Fibroblast of lung (primary cell): Measurements from ENCODE around the gene ABL1.

Experiments used
- EZH2 ChIP-seq: IDR thresholded peaks from 2 replicates; pipeline ENCODE4 v1.5.1; 2012; ENCODE audit warnings: low read length, control low read depth, mild to moderate bottlenecking; ENCODE audit errors: missing control alignments
- TF ChIP-seq, protein P1 (sequence below), 2 donors: IDR thresholded peaks in 1 of 2; conservative IDR thresholded peaks in 1 of 2; 1 replicate in 1 of 2; 2 replicates in 1 of 2; pipeline ENCODE4 v1.5.1; 2011 to 2012; ENCODE audit warnings: low read length in 2 of 2, control low read depth in 1 of 2, inconsistent platforms in 1 of 2, low read depth in 1 of 2, mild to moderate bottlenecking in 1 of 2

DNA sequence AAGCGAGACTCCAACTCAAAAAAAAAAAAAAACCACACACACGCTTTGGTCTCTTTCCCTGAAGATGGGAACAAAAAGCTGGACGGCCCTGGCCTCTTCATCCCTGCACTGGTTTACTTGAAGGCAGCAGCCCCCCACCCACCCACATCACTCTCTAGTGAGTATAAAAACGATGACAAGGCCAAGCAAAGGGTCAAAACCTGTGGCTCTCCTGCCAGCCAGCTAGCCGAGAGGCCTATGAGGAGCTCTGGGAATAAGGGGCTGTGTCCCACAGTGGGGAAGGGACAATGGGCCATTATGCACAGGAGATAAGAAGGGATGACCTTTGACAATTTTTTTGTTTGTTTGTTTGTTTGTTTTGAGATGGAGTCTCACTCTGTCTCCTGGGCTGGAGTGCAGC is 48.4 kb downstream of the ABL1 start:
- TF ChIP-seq, protein P1, sequence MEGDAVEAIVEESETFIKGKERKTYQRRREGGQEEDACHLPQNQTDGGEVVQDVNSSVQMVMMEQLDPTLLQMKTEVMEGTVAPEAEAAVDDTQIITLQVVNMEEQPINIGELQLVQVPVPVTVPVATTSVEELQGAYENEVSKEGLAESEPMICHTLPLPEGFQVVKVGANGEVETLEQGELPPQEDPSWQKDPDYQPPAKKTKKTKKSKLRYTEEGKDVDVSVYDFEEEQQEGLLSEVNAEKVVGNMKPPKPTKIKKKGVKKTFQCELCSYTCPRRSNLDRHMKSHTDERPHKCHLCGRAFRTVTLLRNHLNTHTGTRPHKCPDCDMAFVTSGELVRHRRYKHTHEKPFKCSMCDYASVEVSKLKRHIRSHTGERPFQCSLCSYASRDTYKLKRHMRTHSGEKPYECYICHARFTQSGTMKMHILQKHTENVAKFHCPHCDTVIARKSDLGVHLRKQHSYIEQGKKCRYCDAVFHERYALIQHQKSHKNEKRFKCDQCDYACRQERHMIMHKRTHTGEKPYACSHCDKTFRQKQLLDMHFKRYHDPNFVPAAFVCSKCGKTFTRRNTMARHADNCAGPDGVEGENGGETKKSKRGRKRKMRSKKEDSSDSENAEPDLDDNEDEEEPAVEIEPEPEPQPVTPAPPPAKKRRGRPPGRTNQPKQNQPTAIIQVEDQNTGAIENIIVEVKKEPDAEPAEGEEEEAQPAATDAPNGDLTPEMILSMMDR (conservative IDR thresholded peaks at IDR 0.05 in 1 of 2, IDR thresholded peaks at IDR 0.05 in 1 of 2; ENCODE audit: low read depth in 1 of 2, low read length in 2 of 2) = no peak
- no peak for TF ChIP-seq EZH2
